Frontal cortex (tissue), 4 donors: Measurements from ENCODE around the gene ADCYAP1R1. TPM values are rescaled to one million over a fixed set of nuclear protein-coding genes. Genes with fewer than 3 reads are reported as not detected.

Experiments used
- DNase-seq, 2 donors: peaks; one replicate each; pipeline ENCODE4 v3.0.0; 2012; ENCODE audit warnings: low spot score in 2 of 2
- FAIRE-seq: peaks from 2 replicates; lab custom pipeline; 2012; peaks lifted over from hg19 to GRCh38; lab: Jason Lieb, UNC
- total RNA-seq: library from RNA; depleted of rRNA; stranded (reverse); fragments of >200 nt; gene quantifications from one replicate; pipeline ENCODE4 v1.2.3, GENCODE V29; 2014
- donor health status: control.
- donor health status: control.
- donor health status: control.

The ADCYAP1R1 gene
- total RNA-seq, 1 donor from 2014 or later: 34.2 TPM

GRCh38 chr7:31033674-31034300, 18.3 kb upstream of the ADCYAP1R1 start:
- FAIRE-seq (no peak), DNase-seq (no peak)

GRCh38 chr7:31036924-31037323, 15.2 kb upstream of the ADCYAP1R1 start:
- no peak for FAIRE-seq
- DNase-seq: no peak

GRCh38 chr7:31043051-31043471, 9.0 kb upstream of the ADCYAP1R1 start:
- no peak for FAIRE-seq

GRCh38 chr7:31044529-31044928, 7.6 kb upstream of the ADCYAP1R1 start:
- DNase-seq (no peak), FAIRE-seq (no peak)

More at GRCh38 chr7:31043051-31043471, 9.0 kb upstream of the ADCYAP1R1 start:
- no peak for DNase-seq

GRCh38 chr7:31046723-31047122, 5.4 kb upstream of the ADCYAP1R1 start:
- no peak for DNase-seq
- no peak for FAIRE-seq

- no peak for DNase-seq
- FAIRE-seq: no peak
These were observed 4.6 kb upstream of the ADCYAP1R1 start for GRCh38 chr7:31047313-31048146.

GRCh38 chr7:31049005-31049765, 2.9 kb upstream of the ADCYAP1R1 start:
- no peak for FAIRE-seq
- no peak for DNase-seq

GRCh38 chr7:31052487-31052840, 356 bp downstream of the ADCYAP1R1 start:
- FAIRE-seq (no peak), DNase-seq (no peak)

- FAIRE-seq: no peak
- DNase-seq: no peak
These were observed 913 bp downstream of the ADCYAP1R1 start for GRCh38 chr7:31052841-31053601.

GRCh38 chr7:31053986-31054385, 1.9 kb downstream of the ADCYAP1R1 start:
- DNase-seq: no peak
- no peak for FAIRE-seq

- no peak for FAIRE-seq
- no peak for DNase-seq
These were observed 2.6 kb downstream of the ADCYAP1R1 start for GRCh38 chr7:31054608-31055278.

GRCh38 chr7:31055471-31055870, 3.4 kb downstream of the ADCYAP1R1 start:
- FAIRE-seq (no peak), DNase-seq (no peak)

- FAIRE-seq: no peak
- no peak for DNase-seq
These were observed 4.8 kb downstream of the ADCYAP1R1 start for GRCh38 chr7:31056775-31057346.

- FAIRE-seq (no peak), DNase-seq (no peak)
These were observed 6.0 kb downstream of the ADCYAP1R1 start for GRCh38 chr7:31058122-31058521.

GRCh38 chr7:31058688-31059087, 6.6 kb downstream of the ADCYAP1R1 start:
- no peak for FAIRE-seq

GRCh38 chr7:31059551-31059950, 7.4 kb downstream of the ADCYAP1R1 start:
- FAIRE-seq (no peak), DNase-seq (no peak)

More at GRCh38 chr7:31058688-31059087, 6.6 kb downstream of the ADCYAP1R1 start:
- DNase-seq: no peak

GRCh38 chr7:31061185-31061584, 9.1 kb downstream of the ADCYAP1R1 start:
- FAIRE-seq: no peak
- DNase-seq: no peak

- FAIRE-seq: no peak
These were observed 10.8 kb downstream of the ADCYAP1R1 start for GRCh38 chr7:31062746-31063435.

More at GRCh38 chr7:31062746-31063435, 10.8 kb downstream of the ADCYAP1R1 start:
- no peak for DNase-seq
